ENCODE data around the gene WIZ.

WIZ gene

DNA sequence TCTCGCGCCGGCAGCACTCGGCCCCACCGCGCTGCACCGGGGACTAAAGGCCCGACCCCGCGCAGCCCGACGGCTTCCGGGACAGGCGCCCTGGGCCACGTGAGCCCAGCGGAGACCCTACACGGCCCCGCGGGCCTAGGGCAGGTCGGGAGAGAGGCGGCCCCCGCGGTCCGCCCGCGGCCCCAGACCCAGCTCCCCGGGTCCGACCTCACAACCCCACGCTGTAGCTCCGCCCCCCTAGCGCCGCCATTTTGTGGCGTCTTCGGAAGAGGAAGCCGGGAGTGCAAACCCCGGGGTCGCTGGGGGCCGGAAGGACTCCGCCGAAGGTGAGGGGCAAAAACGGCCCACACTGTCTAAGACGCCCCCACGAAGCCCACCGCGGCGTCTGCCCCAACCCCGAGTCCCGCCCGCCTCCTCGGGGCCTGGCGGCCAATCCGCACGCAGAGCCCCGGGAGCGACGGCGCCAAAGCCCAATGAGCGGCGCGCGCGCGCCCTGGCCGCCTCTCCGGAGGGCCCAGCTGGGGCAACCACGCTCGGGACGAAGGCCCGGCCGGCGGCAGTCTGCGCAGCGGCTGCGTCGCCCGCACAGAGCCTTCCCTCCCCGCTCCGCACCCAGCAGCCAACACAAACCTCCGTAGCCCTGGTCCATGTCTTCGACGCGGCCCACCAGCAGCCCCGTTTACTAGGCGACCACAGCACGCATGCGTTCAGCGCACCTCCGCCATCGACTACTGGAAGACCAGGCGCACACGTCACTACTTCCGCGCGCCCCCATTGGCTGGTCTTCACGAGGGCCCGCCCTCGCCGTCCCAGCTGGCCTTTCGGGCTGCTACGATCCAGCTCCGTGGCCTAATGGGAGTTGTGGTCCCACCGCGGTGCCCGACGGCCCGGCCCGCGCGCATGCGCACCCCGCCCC is 70.4 kb downstream of the WIZ start, which contains the start of gene AKAP8:
TSS of gene AKAP8 (minus strand) at position 705 of the 916 bp plus-strand sequence. CDS start at position 649, 56 bp downstream.
- Mint-ChIP-seq H3K4me1 (ENCODE audit: low read depth) (peaks cover 43% of the 10 kb centered on the region), H3K36me3 (ENCODE audit: low read depth) (peaks cover 51% of the 10 kb centered on the region), H3K27me3 (no peaks in the 10 kb centered on the region)

DNA sequence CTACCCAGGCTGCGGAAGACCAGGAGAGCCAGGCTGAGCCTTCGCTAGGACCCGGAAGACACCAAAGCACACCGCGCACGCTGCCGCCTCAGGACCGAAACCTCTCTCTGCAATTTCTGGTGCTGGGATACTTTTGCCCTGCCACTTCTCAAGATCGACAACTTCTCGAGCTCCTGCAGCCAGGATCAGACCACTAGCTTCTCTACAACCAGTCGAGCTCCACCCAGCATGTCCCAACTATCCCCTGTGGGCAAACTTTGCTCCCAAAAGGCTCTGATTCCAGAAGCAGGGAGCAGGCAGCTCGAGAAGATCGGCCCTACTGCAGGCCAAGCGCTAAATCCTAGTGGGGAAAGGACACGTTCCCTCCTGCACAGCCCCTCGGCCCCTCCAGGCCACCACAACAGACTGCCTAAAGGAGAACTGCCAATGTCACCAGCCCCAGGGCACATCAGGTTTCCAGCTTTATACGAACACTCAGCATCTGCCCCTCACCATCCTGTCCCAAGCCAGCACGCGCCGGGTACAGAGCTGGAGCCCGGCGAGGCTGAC is 71.1 kb downstream of the WIZ start:
- peak overlapping the region; percentile 96 for H3K4me3 Mint-ChIP-seq
- peaks cover 58% of the 10 kb centered on the region for H3K36me3 Mint-ChIP-seq (ENCODE audit: low read depth)
- no peaks in the 10 kb centered on the region for H3K9me3 Mint-ChIP-seq
- peaks cover 47% of the 10 kb centered on the region for H3K4me1 Mint-ChIP-seq (ENCODE audit: low read depth)
- peak overlapping the region; percentile 97 for H3K27ac Mint-ChIP-seq
- DNase-seq = peak; percentile 67
- H3K27me3 Mint-ChIP-seq = no peaks in the 10 kb centered on the region

More for the DNA sequence above, 70.4 kb downstream of the WIZ start, which contains the start of gene AKAP8:
- peak; percentile 98 for DNase-seq
- H3K27ac Mint-ChIP-seq = peak within 1 kb of the TSS; percentile 97
- peak within 1 kb of the TSS; percentile 96 for H3K4me3 Mint-ChIP-seq
- H3K9me3 Mint-ChIP-seq = no peaks in the 10 kb centered on the region

DNA sequence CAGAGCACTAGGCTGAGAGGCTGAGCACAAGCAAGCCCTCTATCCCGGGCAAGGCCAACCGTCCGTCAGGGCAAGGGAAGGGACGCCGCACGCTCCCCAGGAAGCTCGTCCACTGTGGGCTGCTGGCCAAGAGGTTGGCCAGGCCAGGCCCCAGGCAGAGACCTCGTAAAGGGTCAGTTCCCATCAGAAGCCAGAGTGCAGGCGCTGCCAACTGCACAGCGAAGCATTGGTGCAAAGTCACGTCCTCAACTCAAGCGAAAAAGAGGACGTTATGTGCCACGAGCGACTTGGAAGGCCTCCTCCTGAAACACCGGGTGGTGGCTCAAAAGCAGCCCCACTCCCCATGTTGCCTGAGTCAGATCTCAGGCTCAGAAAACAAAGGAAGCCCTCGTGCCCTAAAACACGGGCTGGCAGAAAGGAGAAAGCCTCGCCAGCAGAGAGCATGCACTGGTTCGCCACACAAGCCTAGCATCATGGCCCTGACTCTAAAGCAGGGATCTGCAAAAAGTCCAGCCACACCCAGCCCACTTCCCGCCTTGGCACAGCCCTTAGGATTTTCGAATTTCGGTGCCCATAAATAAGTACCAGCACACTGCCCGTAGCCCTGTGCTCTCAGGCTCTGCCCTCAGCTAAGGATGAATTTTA is 74.8 kb downstream of the WIZ start:
- Mint-ChIP-seq H3K27ac (peak overlapping the region; percentile 72), H3K4me3 (no peak overlapping the region), H3K4me1 (ENCODE audit: low read depth) (peaks cover 39% of the 10 kb centered on the region), H3K36me3 (ENCODE audit: low read depth) (peaks cover 78% of the 10 kb centered on the region), H3K27me3 (no peaks in the 10 kb centered on the region), H3K9me3 (no peaks in the 10 kb centered on the region)
- DNase-seq = no peak

DNA sequence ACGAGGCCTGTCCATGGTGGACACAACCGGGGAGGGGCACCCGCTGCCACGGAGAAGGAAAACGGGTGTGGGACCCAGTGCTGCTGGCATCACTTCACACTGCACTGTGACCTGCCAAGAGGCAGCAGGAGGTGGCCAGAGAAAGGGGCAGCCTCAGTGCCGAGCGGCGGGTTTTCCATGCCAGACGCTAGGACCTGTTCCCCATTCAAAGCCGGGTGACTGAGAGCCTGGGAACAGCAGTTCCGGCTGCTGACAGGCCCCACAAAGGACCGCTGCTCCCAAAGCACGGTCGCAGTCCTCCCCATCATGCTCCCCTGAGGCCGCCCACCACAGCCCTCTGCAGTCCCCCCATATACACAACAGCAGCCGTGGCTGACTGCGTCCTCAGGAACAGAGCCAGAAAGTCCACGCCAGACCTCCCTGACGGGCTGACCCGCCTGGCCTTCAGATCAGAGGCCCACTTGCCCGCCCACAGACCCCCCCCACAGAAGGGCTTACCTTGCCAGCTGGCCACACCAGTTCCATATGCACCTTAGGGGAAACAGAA is 75.6 kb downstream of the WIZ start:
- no peak overlapping the region for H3K4me3 Mint-ChIP-seq
- H3K36me3 Mint-ChIP-seq (ENCODE audit: low read depth) = peaks cover 86% of the 10 kb centered on the region
- no peaks in the 10 kb centered on the region for H3K27me3 Mint-ChIP-seq
- no peaks in the 10 kb centered on the region for H3K9me3 Mint-ChIP-seq
- DNase-seq = no peak
- H3K4me1 Mint-ChIP-seq (ENCODE audit: low read depth) = peaks cover 39% of the 10 kb centered on the region
- H3K27ac Mint-ChIP-seq = peak overlapping the region; percentile 71

DNA sequence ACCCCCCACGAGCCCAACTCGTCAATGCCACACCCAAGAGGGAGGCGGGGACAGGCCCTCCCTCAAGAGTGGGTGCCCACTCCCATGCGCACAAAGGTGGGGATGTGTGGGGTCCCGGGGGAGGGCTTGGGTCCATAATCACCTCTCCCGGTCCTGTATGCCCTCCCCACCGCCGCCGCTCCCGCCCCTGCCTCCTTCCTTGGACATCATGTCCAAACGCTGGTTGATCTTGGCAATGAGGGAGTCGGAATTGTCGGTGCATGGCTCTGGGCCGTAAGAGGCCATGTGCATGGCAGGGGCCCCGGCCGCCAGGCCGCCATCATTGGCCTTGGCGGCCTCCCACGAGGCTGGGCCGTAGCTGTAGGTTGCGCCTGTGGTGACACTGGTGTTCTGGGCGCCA is 76.1 kb downstream of the WIZ start:
- Mint-ChIP-seq H3K4me3 (no peak overlapping the region), H3K4me1 (ENCODE audit: low read depth) (peaks cover 39% of the 10 kb centered on the region), H3K36me3 (ENCODE audit: low read depth) (peaks cover 88% of the 10 kb centered on the region), H3K27ac (peak overlapping the region; percentile 71), H3K9me3 (no peaks in the 10 kb centered on the region), H3K27me3 (no peaks in the 10 kb centered on the region)
- no peak for DNase-seq

DNA sequence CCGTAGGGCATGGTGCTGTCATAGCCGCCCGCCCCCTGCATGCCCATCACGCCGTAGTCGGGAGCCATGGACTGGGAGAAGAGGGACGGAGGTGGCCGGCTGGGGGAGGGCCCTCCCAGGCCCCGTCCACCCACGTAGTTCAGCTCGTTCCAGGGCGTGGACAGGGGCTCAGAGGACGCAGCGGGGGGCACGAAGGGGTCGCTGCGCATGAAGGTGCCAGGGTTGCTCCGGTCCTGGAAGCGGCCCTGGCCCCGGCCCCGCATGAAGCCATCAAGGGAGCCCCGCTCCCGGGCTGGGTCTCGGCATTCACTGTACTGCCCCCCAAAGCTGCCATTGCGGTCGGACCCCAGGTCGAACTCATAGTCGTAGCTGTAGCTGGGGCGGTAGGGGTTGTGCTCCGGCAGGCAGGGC is 76.9 kb downstream of the WIZ start:
- Mint-ChIP-seq H3K36me3 (ENCODE audit: low read depth) (peaks cover 88% of the 10 kb centered on the region), H3K27me3 (no peaks in the 10 kb centered on the region), H3K9me3 (no peaks in the 10 kb centered on the region)

DNA sequence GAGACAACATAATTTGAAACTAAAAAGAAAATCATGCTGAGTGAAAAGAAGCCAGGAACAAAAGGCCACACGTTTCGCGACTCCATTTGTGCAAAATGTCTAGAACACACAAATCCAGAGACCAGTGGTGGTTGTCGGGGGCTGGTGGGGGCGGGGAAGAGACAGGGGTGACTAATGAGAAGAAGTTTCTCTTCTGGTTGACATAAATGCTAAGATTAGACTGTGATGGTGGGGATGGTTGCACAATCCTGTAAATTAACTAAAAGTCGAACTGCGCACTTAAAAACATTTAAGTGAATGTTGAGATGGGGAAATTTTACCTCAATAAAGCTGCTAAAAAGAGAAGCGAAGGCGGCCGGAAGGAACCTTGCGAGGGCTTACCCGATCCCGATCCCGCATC is 77.3 kb downstream of the WIZ start:
- Mint-ChIP-seq H3K9me3 (no peaks in the 10 kb centered on the region), H3K27me3 (no peaks in the 10 kb centered on the region), H3K4me1 (ENCODE audit: low read depth) (peaks cover 32% of the 10 kb centered on the region), H3K36me3 (ENCODE audit: low read depth) (peaks cover 90% of the 10 kb centered on the region), H3K4me3 (no peak overlapping the region), H3K27ac (peak overlapping the region; percentile 73)
- DNase-seq = no peak

More for the DNA sequence above, 76.9 kb downstream of the WIZ start:
- H3K27ac Mint-ChIP-seq = no peak overlapping the region
- peaks cover 36% of the 10 kb centered on the region for H3K4me1 Mint-ChIP-seq (ENCODE audit: low read depth)
- H3K4me3 Mint-ChIP-seq = no peak overlapping the region
- no peak for DNase-seq

DNA sequence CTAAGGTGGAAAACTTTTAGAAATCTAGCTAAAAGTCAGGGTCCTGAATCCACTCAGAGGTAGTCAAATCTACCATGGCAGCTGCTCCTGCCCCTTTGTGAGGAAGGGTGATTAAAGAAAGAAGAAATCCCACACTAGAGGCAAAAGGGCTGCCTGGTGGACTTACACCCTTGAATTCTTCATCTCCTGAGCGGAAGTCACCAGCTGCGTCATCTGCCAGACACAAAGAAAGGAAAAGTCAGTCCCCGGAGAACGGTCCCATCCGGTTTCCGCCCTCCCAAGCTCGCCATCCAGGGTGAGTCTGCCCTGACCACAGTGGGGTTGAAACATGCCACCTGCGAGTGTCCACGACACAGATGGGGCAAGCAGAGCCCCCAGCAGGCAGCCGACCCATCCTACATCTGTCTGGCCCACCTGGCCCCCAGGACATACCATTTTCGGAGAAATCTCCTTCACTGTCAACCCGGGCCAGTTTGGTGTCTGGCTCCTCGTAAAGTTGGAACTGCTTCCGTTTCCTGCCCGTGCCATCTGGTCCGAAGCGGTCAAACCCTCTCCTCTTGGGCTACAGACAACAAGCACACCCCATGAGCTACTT is 77.9 kb downstream of the WIZ start:
- no peak for DNase-seq
- H3K36me3 Mint-ChIP-seq (ENCODE audit: low read depth) = peaks cover 92% of the 10 kb centered on the region
- no peaks in the 10 kb centered on the region for H3K27me3 Mint-ChIP-seq
- peak overlapping the region; percentile 73 for H3K27ac Mint-ChIP-seq
- no peak overlapping the region for H3K4me3 Mint-ChIP-seq
- H3K4me1 Mint-ChIP-seq (ENCODE audit: low read depth) = peaks cover 27% of the 10 kb centered on the region
- no peaks in the 10 kb centered on the region for H3K9me3 Mint-ChIP-seq

DNA sequence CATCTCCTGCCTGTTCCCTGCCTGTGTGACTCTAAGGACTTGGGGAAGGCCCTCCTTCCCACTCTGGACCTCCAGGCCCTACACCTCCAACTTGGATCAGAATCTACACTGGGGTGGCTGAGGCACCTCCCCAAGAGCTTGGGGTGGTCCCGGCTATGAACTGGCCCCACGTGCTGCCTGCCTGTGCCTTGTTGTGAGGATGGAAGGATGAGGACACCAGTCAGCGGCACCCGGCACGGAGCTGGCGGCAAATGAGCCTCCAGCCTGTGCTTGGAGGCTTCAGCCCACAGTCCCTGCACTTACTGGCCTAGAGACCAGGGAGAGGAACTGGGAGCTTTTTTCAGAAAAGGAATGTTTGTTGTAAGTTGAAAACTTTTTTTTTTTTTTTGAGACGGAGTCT is 78.6 kb downstream of the WIZ start:
- peak overlapping the region; percentile 14 for H3K27ac Mint-ChIP-seq
- H3K36me3 Mint-ChIP-seq (ENCODE audit: low read depth) = peaks cover 95% of the 10 kb centered on the region
- no peak for DNase-seq
- H3K4me3 Mint-ChIP-seq = no peak overlapping the region
- H3K4me1 Mint-ChIP-seq (ENCODE audit: low read depth) = peaks cover 23% of the 10 kb centered on the region
- H3K27me3 Mint-ChIP-seq = no peaks in the 10 kb centered on the region
- H3K9me3 Mint-ChIP-seq = no peaks in the 10 kb centered on the region

Data from activated T-cell treated with anti-CD3 and anti-CD28 coated beads, Interleukin-2, amount 50 U/mL, for 24 hours (primary cell).